Cardiac fibroblast (primary cell): ENCODE data around the gene PKHD1.

ENCODE experiments used
- DNase-seq, 2 donors: peaks; one replicate each; pipeline versions ENCODE4 v3.0.0 to v3.0.0-alpha.2; 2010; ENCODE audit warnings: low read depth in 2 of 2
- H3K4me3 ChIP-seq, 2 donors: replicated peaks in 1 of 2; 1 replicate in 1 of 2; 2 replicates in 1 of 2; pipeline ENCODE4 v1.5.1; 2011; ENCODE audit warnings: low read depth in 2 of 2, low read length in 2 of 2, mild to moderate bottlenecking in 2 of 2, moderate library complexity in 1 of 2
- TF ChIP-seq, protein P1 (sequence below): IDR thresholded peaks from one replicate; pipeline ENCODE4 v1.5.1; 2011; ENCODE audit warnings: low read depth, mild to moderate bottlenecking, low read length, inconsistent platforms

PKHD1 gene

DNA sequence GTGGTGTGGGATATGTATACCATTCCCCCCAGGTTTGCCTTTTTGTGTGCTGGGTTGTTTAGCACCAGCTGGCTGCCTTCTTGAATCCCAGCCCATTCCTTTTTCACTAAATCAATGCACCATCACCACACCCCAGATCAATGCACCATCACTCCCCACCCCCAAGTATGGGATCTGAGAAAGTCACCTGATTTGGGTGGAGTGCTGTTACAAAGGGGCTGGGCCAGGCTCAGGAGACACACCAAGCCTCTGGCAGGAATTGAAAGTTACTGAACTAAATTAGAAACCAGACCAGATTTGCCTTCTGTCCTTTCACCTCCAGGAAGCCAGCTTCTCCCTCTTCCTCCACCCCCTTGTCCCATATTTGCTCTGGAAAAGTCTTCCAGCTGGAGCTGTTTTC, 19.6 kb upstream of the PKHD1 start:
- TF ChIP-seq, protein P1, sequence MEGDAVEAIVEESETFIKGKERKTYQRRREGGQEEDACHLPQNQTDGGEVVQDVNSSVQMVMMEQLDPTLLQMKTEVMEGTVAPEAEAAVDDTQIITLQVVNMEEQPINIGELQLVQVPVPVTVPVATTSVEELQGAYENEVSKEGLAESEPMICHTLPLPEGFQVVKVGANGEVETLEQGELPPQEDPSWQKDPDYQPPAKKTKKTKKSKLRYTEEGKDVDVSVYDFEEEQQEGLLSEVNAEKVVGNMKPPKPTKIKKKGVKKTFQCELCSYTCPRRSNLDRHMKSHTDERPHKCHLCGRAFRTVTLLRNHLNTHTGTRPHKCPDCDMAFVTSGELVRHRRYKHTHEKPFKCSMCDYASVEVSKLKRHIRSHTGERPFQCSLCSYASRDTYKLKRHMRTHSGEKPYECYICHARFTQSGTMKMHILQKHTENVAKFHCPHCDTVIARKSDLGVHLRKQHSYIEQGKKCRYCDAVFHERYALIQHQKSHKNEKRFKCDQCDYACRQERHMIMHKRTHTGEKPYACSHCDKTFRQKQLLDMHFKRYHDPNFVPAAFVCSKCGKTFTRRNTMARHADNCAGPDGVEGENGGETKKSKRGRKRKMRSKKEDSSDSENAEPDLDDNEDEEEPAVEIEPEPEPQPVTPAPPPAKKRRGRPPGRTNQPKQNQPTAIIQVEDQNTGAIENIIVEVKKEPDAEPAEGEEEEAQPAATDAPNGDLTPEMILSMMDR: no peak
- no peak overlapping the region for H3K4me3 ChIP-seq
- DNase-seq: no peak

DNA sequence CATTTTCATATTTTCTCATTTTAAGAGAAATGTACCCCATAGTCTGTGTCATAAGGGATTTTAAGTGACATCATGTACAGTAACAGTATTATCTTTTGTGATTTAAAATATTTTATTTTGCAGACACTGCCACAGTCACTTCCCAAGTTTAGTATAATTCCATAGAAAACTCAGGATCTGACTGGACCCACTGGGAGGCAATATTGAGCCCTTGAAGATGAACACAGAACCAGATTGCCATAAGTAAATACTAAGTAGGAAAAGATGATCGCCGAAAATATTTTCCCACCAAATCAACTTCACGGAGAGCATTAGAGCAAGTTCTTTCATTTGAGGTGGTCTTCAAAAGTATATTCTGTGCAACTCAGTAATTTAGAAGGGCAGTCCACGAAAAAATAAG, 17.6 kb upstream of the PKHD1 start:
- no peak for DNase-seq

DNA sequence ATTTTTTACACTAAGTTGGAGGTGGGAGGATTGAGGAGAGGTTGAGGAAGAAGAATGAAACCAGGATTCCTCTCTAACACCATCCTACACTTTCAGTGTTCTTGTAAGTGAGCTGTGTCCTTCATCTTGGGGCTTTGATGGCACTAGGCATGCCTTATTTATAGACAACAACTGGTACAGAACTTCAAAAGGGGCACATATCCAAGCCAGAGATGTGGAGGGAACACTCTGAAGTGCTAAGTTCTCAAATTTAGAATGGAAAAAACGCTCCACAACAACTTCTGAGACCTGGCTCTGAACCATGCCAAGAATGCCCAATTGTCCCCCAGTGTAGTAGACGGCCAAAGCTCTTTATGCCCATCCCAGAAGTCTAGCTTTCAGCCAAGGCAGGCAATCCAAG, 16.2 kb upstream of the PKHD1 start:
- TF ChIP-seq, protein P1: no peak
- no peak overlapping the region for H3K4me3 ChIP-seq
- DNase-seq: no peak

More for the DNA sequence above, 17.6 kb upstream of the PKHD1 start:
- H3K4me3 ChIP-seq: no peak overlapping the region
- TF ChIP-seq, protein P1: no peak

DNA sequence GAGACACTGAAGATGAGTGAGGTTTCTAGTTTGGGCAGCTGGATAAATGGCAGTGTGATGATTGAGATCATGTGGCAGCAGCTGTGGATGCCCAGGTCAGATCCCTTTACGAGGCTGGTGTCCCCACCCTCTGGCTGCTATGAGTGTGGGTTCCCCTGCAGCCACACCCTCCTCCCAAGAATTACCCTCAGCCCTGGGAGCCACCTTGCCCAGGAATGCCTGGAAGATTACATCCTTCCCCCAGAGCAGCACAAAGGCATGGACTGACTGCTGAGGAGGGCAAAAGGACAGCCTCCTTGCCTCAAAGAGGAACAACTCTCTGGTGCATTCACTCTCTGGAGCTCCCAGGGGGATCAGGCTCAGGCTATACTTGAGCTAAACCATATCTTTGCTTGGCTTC, 15.0 kb upstream of the PKHD1 start:
- DNase-seq: no peak
- no peak overlapping the region for H3K4me3 ChIP-seq
- TF ChIP-seq, protein P1: no peak

DNA sequence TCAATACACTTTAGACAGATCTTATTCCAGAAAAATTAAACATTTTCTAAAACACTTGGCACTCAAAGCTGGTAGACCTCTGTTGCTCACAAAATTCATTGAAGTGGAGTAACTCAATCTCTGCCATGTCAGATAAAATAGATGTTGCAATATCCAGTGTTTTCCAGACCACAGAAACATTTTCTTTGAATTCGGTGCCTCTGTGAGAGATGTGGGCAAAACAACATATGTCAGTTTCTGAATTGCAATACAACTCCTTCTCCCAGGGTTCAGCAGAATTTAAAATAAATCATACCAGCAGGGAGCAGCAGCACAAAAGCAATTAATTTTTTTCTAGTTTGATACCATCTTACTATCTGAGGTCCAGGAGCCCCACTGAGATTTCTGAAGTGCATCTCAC, 11.3 kb upstream of the PKHD1 start:
- TF ChIP-seq, protein P1: no peak
- DNase-seq: no peak

DNA sequence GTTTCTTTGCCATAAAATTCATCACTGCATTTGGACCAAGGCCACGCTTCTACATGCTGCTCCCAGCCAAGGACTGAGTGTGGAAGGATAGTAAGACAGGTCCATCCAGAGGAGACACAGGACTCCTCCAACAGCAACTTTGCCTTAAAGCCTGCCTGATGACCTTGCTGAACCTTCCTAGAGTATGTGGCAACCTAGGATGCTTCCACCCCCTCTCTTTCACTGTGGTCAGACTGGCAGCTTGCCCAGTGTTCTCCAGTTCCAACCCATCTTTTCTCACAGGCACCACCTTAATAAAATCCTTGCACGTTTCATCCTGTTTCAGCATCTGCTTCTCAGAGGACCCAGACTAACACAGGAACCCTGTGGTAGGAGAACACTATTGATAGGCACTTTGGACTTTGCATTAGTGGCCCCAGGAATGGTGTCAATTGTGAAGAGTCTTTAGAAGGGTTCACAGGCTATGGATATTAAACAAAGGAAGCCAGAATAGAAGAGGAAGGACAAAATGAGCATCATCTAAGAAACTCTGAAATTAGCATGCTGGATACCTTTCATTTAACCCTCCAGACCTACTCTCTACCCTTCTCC, 2.4 kb upstream of the PKHD1 start:
- no peak overlapping the region for H3K4me3 ChIP-seq
- TF ChIP-seq, protein P1: no peak
- DNase-seq: no peak

More for the DNA sequence above, 11.3 kb upstream of the PKHD1 start:
- no peak overlapping the region for H3K4me3 ChIP-seq

DNA sequence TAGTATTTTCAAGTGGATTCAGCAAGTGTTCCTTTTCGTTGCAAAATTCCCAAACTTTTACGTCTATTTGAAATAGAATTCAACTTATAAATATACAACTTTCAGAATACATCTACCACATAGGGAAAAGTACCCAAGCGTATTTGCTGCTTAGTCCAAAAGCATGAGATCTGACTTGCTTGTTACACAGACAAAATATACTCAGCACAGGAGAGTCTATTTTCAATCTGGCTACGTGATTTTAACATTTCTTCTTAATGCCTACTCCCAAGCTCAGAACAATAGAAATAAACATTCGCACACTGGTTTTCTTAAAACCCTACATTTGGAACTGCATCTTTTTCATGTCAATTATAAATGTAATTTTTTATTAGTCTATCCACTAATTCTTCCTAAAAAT, 672 bp downstream of the PKHD1 start:
- DNase-seq: no peak
- TF ChIP-seq, protein P1: no peak
- H3K4me3 ChIP-seq: no peak overlapping the region
